ENCODE measurements around the gene GALK1.
"Not testable (repeated sequence)": the region's sequence is repeated elsewhere in the genome, so short reads cannot be mapped to it uniquely, and the experiment has no call there.

The GALK1 gene

GRCh38 chr17:75763613-75764416, 1.2 kb downstream of the GALK1 start:
- DNase-seq, result no peak

- no peak for DNase-seq
Observed at GRCh38 chr17:75763269-75763607, 1.8 kb downstream of the GALK1 start.

GRCh38 chr17:75762513-75763268, 2.3 kb downstream of the GALK1 start:
- no peak for DNase-seq

GRCh38 chr17:75759978-75760640, 4.9 kb downstream of the GALK1 start:
- DNase-seq, result not testable (repeated sequence)

GRCh38 chr17:75759457-75759856, 5.5 kb downstream of the GALK1 start:
- DNase-seq, result no peak

GRCh38 chr17:75758131-75758905, 6.7 kb downstream of the GALK1 start:
- DNase-seq, result no peak

GRCh38 chr17:75757086-75757681, 7.8 kb downstream of the GALK1 start:
- DNase-seq, result no peak

GRCh38 chr17:75756451-75757085, 8.4 kb downstream of the GALK1 start:
- DNase-seq, result no peak

- DNase-seq, result no peak
Observed at GRCh38 chr17:75755990-75756389, 9.0 kb downstream of the GALK1 start.

- no peak for DNase-seq
Observed at GRCh38 chr17:75755205-75755901, 9.6 kb downstream of the GALK1 start.

- DNase-seq, result no peak
Observed at GRCh38 chr17:75754378-75755204, 10.4 kb downstream of the GALK1 start.

GRCh38 chr17:75753514-75754377, 11.2 kb downstream of the GALK1 start:
- DNase-seq, result peak; percentile 63 to 73

GRCh38 chr17:75752802-75753513, 12.0 kb downstream of the GALK1 start:
- no peak for DNase-seq

GRCh38 chr17:75752405-75752709, 12.6 kb downstream of the GALK1 start:
- no peak for DNase-seq

GRCh38 chr17:75751676-75752404, 13.2 kb downstream of the GALK1 start:
- no peak for DNase-seq

- DNase-seq, result no peak
Observed at GRCh38 chr17:75750661-75751423, 14.2 kb downstream of the GALK1 start.
